Measurements from ENCODE around the gene RUSF1. TPM values are rescaled to one million over a fixed set of nuclear protein-coding genes. Genes with fewer than 3 reads are reported as not detected.

The RUSF1 gene
- total RNA-seq, 1 experiment from 2014 or later = 30.5 TPM

- Histone ChIP-seq H3K27me3 (replicated peaks; ENCODE audit: control insufficient read depth, insufficient read depth, low read length) (no peaks in the 10 kb centered on the region), H3K4me1 (peaks cover 21% of the 10 kb centered on the region), H3K4me3 (ENCODE audit: low read depth, low read length) (no peak within 1 kb of the TSS), H3K9me3 (no peaks in the 10 kb centered on the region), H3K36me3 (ENCODE audit: control insufficient read depth, insufficient read depth, low read length) (no peaks in the 10 kb centered on the region)
- CTCF ChIA-PET = no interaction called here
- no TSS peak for BruUV-seq (replicated peaks)
- Mint-ChIP-seq H3K36me3 (ENCODE audit: insufficient read depth, unreplicated experiment) (peaks cover 13% of the 10 kb centered on the region), H3K4me1 (ENCODE audit: low read depth, unreplicated experiment) (no peaks in the 10 kb centered on the region), H3K27ac (ENCODE audit: unreplicated experiment) (no peak within 1 kb of the TSS), H3K27me3 (ENCODE audit: insufficient read depth, unreplicated experiment) (no peaks in the 10 kb centered on the region), H3K9me3 (ENCODE audit: unreplicated experiment) (no peaks in the 10 kb centered on the region), H3K4me3 (ENCODE audit: unreplicated experiment) (no peak within 1 kb of the TSS)
- intact Hi-C loops (cut with micrococcal nuclease; ENCODE audit: unreplicated experiment) = no loop called here
- no peak for TF ChIP-seq CTCF (IDR thresholded peaks at IDR 0.05; ENCODE audit: insufficient read depth in 1 of 2, low read depth in 1 of 2, low read length in 1 of 2, severe bottlenecking in 1 of 2, unreplicated experiment in 1 of 2)
- DNase-seq = no peak
- POLR2A ChIA-PET = no interaction called here
These were observed 25.1 kb downstream of the RUSF1 start, which contains the start of gene SLC5A2 for GRCh38 chr16:31483081-31483480. Gene SLC5A2, plus strand, starts transcription at chr16:31483123. Its CDS starts 14 bp downstream, at chr16:31483137.

GRCh38 chr16:31480851-31481536 is 27.2 kb downstream of the RUSF1 start:
- POLR2A ChIA-PET = no interaction called here
- peaks cover 6% of the 10 kb centered on the region for H3K4me1 Mint-ChIP-seq (ENCODE audit: low read depth, unreplicated experiment)
- no peak for TF ChIP-seq CTCF (IDR thresholded peaks at IDR 0.05; ENCODE audit: insufficient read depth in 1 of 2, low read depth in 1 of 2, low read length in 1 of 2, severe bottlenecking in 1 of 2, unreplicated experiment in 1 of 2)
- no peak for DNase-seq
- H3K27ac Mint-ChIP-seq (ENCODE audit: unreplicated experiment) = no peak overlapping the region
- no peaks in the 10 kb centered on the region for H3K27me3 ChIP-seq (replicated peaks; ENCODE audit: control insufficient read depth, insufficient read depth, low read length)
- no peaks in the 10 kb centered on the region for H3K36me3 ChIP-seq (ENCODE audit: control insufficient read depth, insufficient read depth, low read length)
- no TSS peak for BruUV-seq (replicated peaks)
- no peaks in the 10 kb centered on the region for H3K9me3 Mint-ChIP-seq (ENCODE audit: unreplicated experiment)
- H3K4me3 ChIP-seq (ENCODE audit: low read depth, low read length) = no peak overlapping the region
- no peak overlapping the region for H3K4me3 Mint-ChIP-seq (ENCODE audit: unreplicated experiment)
- CTCF ChIA-PET = no interaction called here
- intact Hi-C loops (cut with micrococcal nuclease; ENCODE audit: unreplicated experiment) = no loop called here
- H3K9me3 ChIP-seq = no peaks in the 10 kb centered on the region
- peaks cover 16% of the 10 kb centered on the region for H3K36me3 Mint-ChIP-seq (ENCODE audit: insufficient read depth, unreplicated experiment)
- no peaks in the 10 kb centered on the region for H3K27me3 Mint-ChIP-seq (ENCODE audit: insufficient read depth, unreplicated experiment)
- H3K4me1 ChIP-seq = peaks cover 21% of the 10 kb centered on the region

- Histone ChIP-seq H3K36me3 (ENCODE audit: control insufficient read depth, insufficient read depth, low read length) (no peaks in the 10 kb centered on the region), H3K9me3 (no peaks in the 10 kb centered on the region), H3K4me1 (peaks cover 12% of the 10 kb centered on the region), H3K27me3 (replicated peaks; ENCODE audit: control insufficient read depth, insufficient read depth, low read length) (no peaks in the 10 kb centered on the region), H3K4me3 (ENCODE audit: low read depth, low read length) (no peak overlapping the region)
- H3K4me3 Mint-ChIP-seq (ENCODE audit: unreplicated experiment) = no peak overlapping the region
- H3K27ac Mint-ChIP-seq (ENCODE audit: unreplicated experiment) = no peak overlapping the region
- no peaks in the 10 kb centered on the region for H3K9me3 Mint-ChIP-seq (ENCODE audit: unreplicated experiment)
- CTCF ChIA-PET = no interaction called here
- POLR2A ChIA-PET = no interaction called here
- no peak for TF ChIP-seq CTCF (IDR thresholded peaks at IDR 0.05; ENCODE audit: insufficient read depth in 1 of 2, low read depth in 1 of 2, low read length in 1 of 2, severe bottlenecking in 1 of 2, unreplicated experiment in 1 of 2)
- intact Hi-C loops (cut with micrococcal nuclease; ENCODE audit: unreplicated experiment) = no loop called here
- peaks cover 16% of the 10 kb centered on the region for H3K36me3 Mint-ChIP-seq (ENCODE audit: insufficient read depth, unreplicated experiment)
- H3K27me3 Mint-ChIP-seq (ENCODE audit: insufficient read depth, unreplicated experiment) = no peaks in the 10 kb centered on the region
- no peak for DNase-seq
- peaks cover 6% of the 10 kb centered on the region for H3K4me1 Mint-ChIP-seq (ENCODE audit: low read depth, unreplicated experiment)
- BruUV-seq (replicated peaks) = no TSS peak
These were observed 28.4 kb downstream of the RUSF1 start for GRCh38 chr16:31479751-31480150.
